ENCODE data around the gene TFAP2A.

Gene TFAP2A

GRCh38 chr6:10362300-10362699 is 52.6 kb downstream of the TFAP2A start:
- Histone ChIP-seq H3K9me3 (ENCODE audit: insufficient read depth, low read depth, low read length) (no peaks in the 10 kb centered on the region), H3K27me3 (ENCODE audit: insufficient read depth, low read length) (no peaks in the 10 kb centered on the region), H3K36me3 (ENCODE audit: insufficient read depth, low read depth, low read length) (no peaks in the 10 kb centered on the region), H3K4me3 (ENCODE audit: low read length) (no peak overlapping the region), H3K9ac (ENCODE audit: low read depth, low read length) (no peak overlapping the region), H3K27ac (ENCODE audit: low read length) (no peak overlapping the region), H3K4me1 (ENCODE audit: insufficient read depth, low read length) (no peaks in the 10 kb centered on the region)

- no peaks in the 10 kb centered on the region for H3K27me3 ChIP-seq (ENCODE audit: insufficient read depth, low read length)
- no peak overlapping the region for H3K9ac ChIP-seq (ENCODE audit: low read depth, low read length)
- no peaks in the 10 kb centered on the region for H3K4me1 ChIP-seq (ENCODE audit: insufficient read depth, low read length)
- H3K27ac ChIP-seq (ENCODE audit: low read length) = no peak overlapping the region
- no peaks in the 10 kb centered on the region for H3K9me3 ChIP-seq (ENCODE audit: insufficient read depth, low read depth, low read length)
- no peaks in the 10 kb centered on the region for H3K36me3 ChIP-seq (ENCODE audit: insufficient read depth, low read depth, low read length)
- H3K4me3 ChIP-seq (ENCODE audit: low read length) = no peak overlapping the region
Measured at GRCh38 chr6:10361428-10361827, 53.4 kb downstream of the TFAP2A start.

- no peaks in the 10 kb centered on the region for H3K27me3 ChIP-seq (ENCODE audit: insufficient read depth, low read length)
- H3K9me3 ChIP-seq (ENCODE audit: insufficient read depth, low read depth, low read length) = no peaks in the 10 kb centered on the region
- H3K27ac ChIP-seq (ENCODE audit: low read length) = no peak overlapping the region
- no peak overlapping the region for H3K4me3 ChIP-seq (ENCODE audit: low read length)
- no peak overlapping the region for H3K9ac ChIP-seq (ENCODE audit: low read depth, low read length)
- no peaks in the 10 kb centered on the region for H3K36me3 ChIP-seq (ENCODE audit: insufficient read depth, low read depth, low read length)
- H3K4me1 ChIP-seq (ENCODE audit: insufficient read depth, low read length) = no peaks in the 10 kb centered on the region
Measured at GRCh38 chr6:10359581-10359980, 55.3 kb downstream of the TFAP2A start.

- Histone ChIP-seq H3K4me3 (ENCODE audit: low read length) (no peak overlapping the region), H3K4me1 (ENCODE audit: insufficient read depth, low read length) (no peaks in the 10 kb centered on the region), H3K9ac (ENCODE audit: low read depth, low read length) (no peak overlapping the region), H3K9me3 (ENCODE audit: insufficient read depth, low read depth, low read length) (no peaks in the 10 kb centered on the region), H3K27ac (ENCODE audit: low read length) (no peak overlapping the region), H3K36me3 (ENCODE audit: insufficient read depth, low read depth, low read length) (no peaks in the 10 kb centered on the region), H3K27me3 (ENCODE audit: insufficient read depth, low read length) (no peaks in the 10 kb centered on the region)
Measured at GRCh38 chr6:10355115-10355702, 59.7 kb downstream of the TFAP2A start.

- Histone ChIP-seq H3K27me3 (ENCODE audit: insufficient read depth, low read length) (no peaks in the 10 kb centered on the region), H3K4me1 (ENCODE audit: insufficient read depth, low read length) (no peaks in the 10 kb centered on the region), H3K9ac (ENCODE audit: low read depth, low read length) (no peak overlapping the region), H3K36me3 (ENCODE audit: insufficient read depth, low read depth, low read length) (no peaks in the 10 kb centered on the region), H3K9me3 (ENCODE audit: insufficient read depth, low read depth, low read length) (no peaks in the 10 kb centered on the region), H3K4me3 (ENCODE audit: low read length) (no peak overlapping the region), H3K27ac (ENCODE audit: low read length) (no peak overlapping the region)
Measured at GRCh38 chr6:10351791-10352190, 63.1 kb downstream of the TFAP2A start.

GRCh38 chr6:10350720-10351119 is 64.2 kb downstream of the TFAP2A start:
- no peaks in the 10 kb centered on the region for H3K27me3 ChIP-seq (ENCODE audit: insufficient read depth, low read length)
- no peaks in the 10 kb centered on the region for H3K9me3 ChIP-seq (ENCODE audit: insufficient read depth, low read depth, low read length)
- H3K27ac ChIP-seq (ENCODE audit: low read length) = no peak overlapping the region
- no peak overlapping the region for H3K4me3 ChIP-seq (ENCODE audit: low read length)
- no peaks in the 10 kb centered on the region for H3K4me1 ChIP-seq (ENCODE audit: insufficient read depth, low read length)
- H3K9ac ChIP-seq (ENCODE audit: low read depth, low read length) = no peak overlapping the region
- no peaks in the 10 kb centered on the region for H3K36me3 ChIP-seq (ENCODE audit: insufficient read depth, low read depth, low read length)

GRCh38 chr6:10347561-10348327 is 67.1 kb downstream of the TFAP2A start:
- no peak overlapping the region for H3K27ac ChIP-seq (ENCODE audit: low read length)
- H3K36me3 ChIP-seq (ENCODE audit: insufficient read depth, low read depth, low read length) = no peaks in the 10 kb centered on the region
- H3K9ac ChIP-seq (ENCODE audit: low read depth, low read length) = no peak overlapping the region
- H3K4me3 ChIP-seq (ENCODE audit: low read length) = no peak overlapping the region
- H3K9me3 ChIP-seq (ENCODE audit: insufficient read depth, low read depth, low read length) = no peaks in the 10 kb centered on the region
- H3K4me1 ChIP-seq (ENCODE audit: insufficient read depth, low read length) = no peaks in the 10 kb centered on the region
- no peaks in the 10 kb centered on the region for H3K27me3 ChIP-seq (ENCODE audit: insufficient read depth, low read length)
